Hindlimb muscle (tissue), 1 donor: Measurements from ENCODE around the gene ITPR1. TPM values are rescaled to one million over a fixed set of nuclear protein-coding genes. Genes with fewer than 3 reads are reported as not detected.

Experiments
- DNase-seq: peaks from one replicate; pipeline ENCODE4 v3.0.0-alpha.2; 2013
- polyA plus RNA-seq: library from polyadenylated mRNA; unstranded; fragments of 120-200 nt; gene quantifications from one replicate; pipeline ENCODE4 v1.2.1, GENCODE V29; 2013; ENCODE audit not compliant: insufficient read length

Gene ITPR1
- polyA plus RNA-seq, 1 donor, result 16.7 TPM

- no peak for DNase-seq
Observed at GRCh38 chr3:4491855-4492207, 1.3 kb upstream of the ITPR1 start.

- DNase-seq, result no peak
Observed at GRCh38 chr3:4492208-4493013, 737 bp upstream of the ITPR1 start.

GRCh38 chr3:4493941-4494894, 1.1 kb downstream of the ITPR1 start:
- DNase-seq, result no peak

GRCh38 chr3:4494895-4495264, 1.7 kb downstream of the ITPR1 start:
- DNase-seq, result no peak

GRCh38 chr3:4495294-4496086, 2.3 kb downstream of the ITPR1 start:
- no peak for DNase-seq

- DNase-seq, result no peak
Observed at GRCh38 chr3:4496087-4496452, 2.9 kb downstream of the ITPR1 start.

- DNase-seq, result no peak
Observed at GRCh38 chr3:4497005-4497692, 4.0 kb downstream of the ITPR1 start.

GRCh38 chr3:4497843-4498324, 4.7 kb downstream of the ITPR1 start:
- no peak for DNase-seq

- no peak for DNase-seq
Observed at GRCh38 chr3:4498446-4498845, 5.3 kb downstream of the ITPR1 start.

GRCh38 chr3:4501437-4501836, 8.3 kb downstream of the ITPR1 start:
- no peak for DNase-seq

- no peak for DNase-seq
Observed at GRCh38 chr3:4501927-4502326, 8.8 kb downstream of the ITPR1 start.

- DNase-seq, result no peak
Observed at GRCh38 chr3:4503050-4503449, 9.9 kb downstream of the ITPR1 start.

- no peak for DNase-seq
Observed at GRCh38 chr3:4504340-4505261, 11.5 kb downstream of the ITPR1 start.

- DNase-seq, result no peak
Observed at GRCh38 chr3:4505688-4506558, 12.8 kb downstream of the ITPR1 start.

GRCh38 chr3:4506559-4507023, 13.4 kb downstream of the ITPR1 start:
- no peak for DNase-seq

- peak; percentile 65 for DNase-seq
Observed at GRCh38 chr3:4507024-4507596, 14.0 kb downstream of the ITPR1 start.

- no peak for DNase-seq
Observed at GRCh38 chr3:4508048-4508981, 15.2 kb downstream of the ITPR1 start.

GRCh38 chr3:4509043-4509442, 15.9 kb downstream of the ITPR1 start:
- no peak for DNase-seq
